Ovary (tissue), 9 donors: Measurements from ENCODE around the gene AKR1E2. TPM values are rescaled to one million over a fixed set of nuclear protein-coding genes. Genes with fewer than 3 reads are reported as not detected.

ENCODE experiments used
- DNase-seq, 5 donors: peaks; one replicate each; pipeline ENCODE4 v3.0.0-alpha.2; 2019 to 2020
- H3K27ac ChIP-seq, 2 donors: fragments of 200-600 bp; one replicate each; pipeline versions ENCODE4 v1.5.1 to v1.8.0; 2019 to 2022
- H3K27me3 ChIP-seq: fragments of 200-600 bp; one replicate; pipeline ENCODE4 v1.8.0; 2022
- H3K36me3 ChIP-seq: fragments of 200-600 bp; sonication (generic); one replicate; pipeline ENCODE4 v1.5.1; 2019
- H3K4me1 ChIP-seq: one replicate; pipeline ENCODE4 v1.8.1; 2013; ENCODE audit warnings: mild to moderate bottlenecking, moderate library complexity; ENCODE audit not compliant: insufficient read depth
- H3K4me3 ChIP-seq: fragments of 200-600 bp; sonication (generic); one replicate; pipeline ENCODE4 v1.5.1; 2017
- H3K9me3 ChIP-seq, 2 donors: fragments of 200-600 bp in 1 of 2; sonication (generic) in 1 of 2; one replicate each; pipeline versions ENCODE4 v1.5.1 to v1.8.1; 2013 to 2019; ENCODE audit warnings: mild to moderate bottlenecking in 1 of 2, moderate library complexity in 1 of 2
- EP300 ChIP-seq: sonication (generic); formaldehyde crosslinking; IDR thresholded peaks from one replicate; pipeline ENCODE4 v1.6.1; 2017; ENCODE audit warnings: antibody characterized with exemption
- POLR2A ChIP-seq: fragments of 450-650 bp; IDR thresholded peaks from one replicate; pipeline ENCODE4 v1.6.1; 2017; ENCODE audit warnings: antibody characterized with exemption, mild to moderate bottlenecking, moderate library complexity
- WGBS, 3 donors: extraction: QIAGEN DNeasy Blood & Tissue Kit in 1 of 3; methylation state at CpG; one replicate each; pipeline versions ENCODE4 v1.1.5 to v1.1.7; 2013 to 2017; 5-methylcytosine and 5-hydroxymethylcytosine counted together
- intact Hi-C, 4 donors: fragments of 100-400 bp; cut with DNase I; formaldehyde crosslinking; loops; one replicate each; pipeline versions ENCODE4 v1.11.0 to v1.15.1; 2022 to 2023
- polyA plus RNA-seq, 2 donors: library from polyadenylated mRNA; stranded (reverse); fragments of 200-250 nt in 1 of 2; fragments of 350-450 nt in 1 of 2; fragmentation: Illumina TruSeq in 1 of 2; extraction: RNeasy Lipid Tissue Mini Kit (QIAGEN cat#74804) in 1 of 2; gene quantifications; one replicate each; pipeline ENCODE4 v1.2.3, GENCODE V29; 2013 to 2014
- total RNA-seq, 7 donors: library from RNA; depleted of rRNA in 2 of 7; stranded (reverse); fragments of >200 nt in 2 of 7; fragmentation: NEBNext Ultra II Directional in 3 of 7; extraction: Animal tissue kit (Norgen Biotek cat#: 25700) in 3 of 7; gene quantifications; one replicate each; pipeline versions ENCODE4 v1.1.0 to v1.2.4, GENCODE V29; 2016 to 2023
- TF ChIP-seq, protein P1 (sequence below), 3 donors: fragments of 450-650 bp in 2 of 3; fragments of 200-600 bp in 1 of 3; IDR thresholded peaks; one replicate each; pipeline versions ENCODE4 v1.5.1 to v1.8.0; 2016 to 2022; ENCODE audit warnings: antibody characterized with exemption in 3 of 3, mild to moderate bottlenecking in 1 of 3
- donor health status: DM: no; HTN: no; CAD: no; lungs with moderate emphysema.
- donor health status: DM: no; HTN: no; CAD: no.
- donor health status: Bipolar disorder and iron deficiency.
- donor health status: DM: yes; HTN: yes; CAD: no.
- donor health status: DM: no; HTN: no; CAD: no.
- donor health status: DM: yes; HTN: yes; CAD: no.

Gene AKR1E2
- total and polyA plus RNA-seq, 9 donors = 1.3 to 8.1 (median 4.4) TPM

DNA sequence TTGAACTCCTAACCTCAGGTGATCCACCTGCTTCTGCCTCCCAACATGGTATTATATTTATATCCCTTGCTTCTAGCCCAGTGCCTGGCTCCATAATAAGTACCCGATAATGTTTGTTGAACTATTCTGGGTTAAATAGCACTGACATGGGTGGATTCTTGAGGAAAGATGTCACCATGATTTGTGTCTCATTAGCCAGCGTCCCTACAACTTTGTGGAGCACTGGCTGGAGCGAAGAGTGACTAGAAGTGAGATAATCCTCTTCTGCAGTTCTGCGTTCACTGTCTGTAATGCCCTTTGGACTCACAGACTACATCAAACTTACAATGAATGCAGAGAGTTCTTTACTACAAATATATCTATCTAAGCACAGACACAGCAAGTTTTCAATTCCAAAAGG lies 16.9 kb upstream of the AKR1E2 start:
- no peaks in the 10 kb centered on the region for H3K27me3 ChIP-seq
- DNase-seq = no peak
- no peaks in the 10 kb centered on the region for H3K36me3 ChIP-seq
- 90 to 94% (median 90%) methylated on average over 4 of the region's 4 CpGs for WGBS, 3 donors
- no peak overlapping the region for H3K27ac ChIP-seq
- H3K9me3 ChIP-seq = no peaks in the 10 kb centered on the region
- no peak overlapping the region for H3K4me3 ChIP-seq
- TF ChIP-seq, protein P1, sequence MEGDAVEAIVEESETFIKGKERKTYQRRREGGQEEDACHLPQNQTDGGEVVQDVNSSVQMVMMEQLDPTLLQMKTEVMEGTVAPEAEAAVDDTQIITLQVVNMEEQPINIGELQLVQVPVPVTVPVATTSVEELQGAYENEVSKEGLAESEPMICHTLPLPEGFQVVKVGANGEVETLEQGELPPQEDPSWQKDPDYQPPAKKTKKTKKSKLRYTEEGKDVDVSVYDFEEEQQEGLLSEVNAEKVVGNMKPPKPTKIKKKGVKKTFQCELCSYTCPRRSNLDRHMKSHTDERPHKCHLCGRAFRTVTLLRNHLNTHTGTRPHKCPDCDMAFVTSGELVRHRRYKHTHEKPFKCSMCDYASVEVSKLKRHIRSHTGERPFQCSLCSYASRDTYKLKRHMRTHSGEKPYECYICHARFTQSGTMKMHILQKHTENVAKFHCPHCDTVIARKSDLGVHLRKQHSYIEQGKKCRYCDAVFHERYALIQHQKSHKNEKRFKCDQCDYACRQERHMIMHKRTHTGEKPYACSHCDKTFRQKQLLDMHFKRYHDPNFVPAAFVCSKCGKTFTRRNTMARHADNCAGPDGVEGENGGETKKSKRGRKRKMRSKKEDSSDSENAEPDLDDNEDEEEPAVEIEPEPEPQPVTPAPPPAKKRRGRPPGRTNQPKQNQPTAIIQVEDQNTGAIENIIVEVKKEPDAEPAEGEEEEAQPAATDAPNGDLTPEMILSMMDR (IDR thresholded peaks at IDR 0.05) = no peak
- no peak for TF ChIP-seq POLR2A
- no peak for TF ChIP-seq EP300
- intact Hi-C loops = no loop called here
- H3K4me1 ChIP-seq = no peaks in the 10 kb centered on the region

DNA sequence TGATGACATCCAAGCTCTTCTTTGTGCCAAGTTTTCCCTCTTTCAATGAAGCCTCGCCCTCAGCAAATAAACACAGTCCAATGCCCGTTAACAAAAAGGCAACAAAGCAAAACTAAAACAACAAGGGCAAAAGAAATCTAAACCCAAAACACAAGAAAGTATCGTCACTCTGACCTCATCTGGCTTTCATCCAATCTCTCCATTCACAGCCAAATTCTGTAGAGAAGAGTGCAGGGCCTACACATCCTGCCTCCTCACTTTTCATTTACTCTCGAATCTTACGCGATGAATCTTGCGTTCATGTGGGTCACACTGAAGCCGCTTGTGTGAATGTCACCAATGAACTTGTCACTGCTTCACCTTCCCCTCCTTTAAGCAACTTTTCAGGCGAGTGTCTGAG lies 15.9 kb upstream of the AKR1E2 start:
- WGBS, 3 donors = 58 to 68% (median 60%) methylated on average over 9 of the region's 9 CpGs
- intact Hi-C loops = no loop called here
- TF ChIP-seq, protein P1 (IDR thresholded peaks at IDR 0.05) = no peak
- TF ChIP-seq POLR2A = no peak
- no peak for TF ChIP-seq EP300

DNA sequence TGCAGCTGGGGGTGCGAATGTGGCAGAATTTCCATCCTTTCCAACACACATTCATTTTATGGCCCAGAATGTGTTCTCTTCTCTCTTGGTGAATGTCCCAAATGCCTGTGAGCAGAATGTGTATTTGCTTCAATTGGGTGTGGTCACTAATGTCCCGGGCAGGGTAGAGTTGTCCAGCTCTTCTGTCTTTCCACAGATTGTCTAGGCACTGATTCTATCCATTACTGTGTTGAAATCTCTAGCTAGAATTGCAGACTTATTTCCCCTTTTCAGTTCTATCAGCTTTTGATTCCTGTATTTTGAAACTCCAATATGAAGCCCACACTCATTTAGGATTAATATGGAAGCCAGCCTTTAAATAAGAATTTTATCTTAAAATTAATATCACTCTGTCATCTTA lies 14.0 kb upstream of the AKR1E2 start:
- Histone ChIP-seq H3K27me3 (no peaks in the 10 kb centered on the region), H3K27ac (no peak overlapping the region), H3K4me1 (no peaks in the 10 kb centered on the region), H3K9me3 (no peaks in the 10 kb centered on the region), H3K4me3 (no peak overlapping the region), H3K36me3 (no peaks in the 10 kb centered on the region)
- TF ChIP-seq, protein P1 (IDR thresholded peaks at IDR 0.05) = no peak
- TF ChIP-seq EP300 = no peak
- no peak for TF ChIP-seq POLR2A
- intact Hi-C loops = no loop called here
- 84 to 91% (median 88%) methylated on average over 2 of the region's 2 CpGs for WGBS, 3 donors
- no peak for DNase-seq

More for the DNA sequence above, 15.9 kb upstream of the AKR1E2 start:
- Histone ChIP-seq H3K36me3 (no peaks in the 10 kb centered on the region), H3K4me3 (no peak overlapping the region), H3K27ac (no peak overlapping the region), H3K4me1 (no peaks in the 10 kb centered on the region), H3K9me3 (no peaks in the 10 kb centered on the region), H3K27me3 (no peaks in the 10 kb centered on the region)
- no peak for DNase-seq

DNA sequence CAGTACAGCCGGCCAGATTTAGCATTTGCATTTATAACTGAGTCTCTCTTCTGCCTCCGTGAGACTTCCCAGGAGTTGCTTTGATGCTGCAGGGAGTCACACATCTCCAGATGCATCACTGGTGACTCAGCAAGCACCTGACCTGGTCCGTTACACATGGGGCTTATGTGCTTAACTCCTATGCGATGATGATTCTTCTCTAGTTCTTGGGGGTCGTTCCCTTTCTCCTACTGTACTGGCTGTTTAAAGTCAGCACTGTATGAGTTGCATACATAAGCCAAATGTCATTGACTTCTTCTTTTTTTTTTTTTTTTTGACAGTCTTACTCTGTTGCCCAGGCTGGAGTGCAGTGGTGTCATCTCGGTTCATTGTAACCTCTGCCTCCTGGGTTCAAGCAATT lies 13.0 kb upstream of the AKR1E2 start:
- WGBS, 3 donors = 62 to 73% (median 69%) methylated on average over 6 of the region's 6 CpGs
- Histone ChIP-seq H3K27ac (no peak overlapping the region), H3K27me3 (no peaks in the 10 kb centered on the region), H3K36me3 (no peaks in the 10 kb centered on the region), H3K4me3 (no peak overlapping the region), H3K4me1 (no peaks in the 10 kb centered on the region), H3K9me3 (no peaks in the 10 kb centered on the region)
- no peak for TF ChIP-seq EP300
- TF ChIP-seq POLR2A = no peak
- TF ChIP-seq, protein P1 (IDR thresholded peaks at IDR 0.05) = no peak
- intact Hi-C loops = no loop called here
- no peak for DNase-seq

DNA sequence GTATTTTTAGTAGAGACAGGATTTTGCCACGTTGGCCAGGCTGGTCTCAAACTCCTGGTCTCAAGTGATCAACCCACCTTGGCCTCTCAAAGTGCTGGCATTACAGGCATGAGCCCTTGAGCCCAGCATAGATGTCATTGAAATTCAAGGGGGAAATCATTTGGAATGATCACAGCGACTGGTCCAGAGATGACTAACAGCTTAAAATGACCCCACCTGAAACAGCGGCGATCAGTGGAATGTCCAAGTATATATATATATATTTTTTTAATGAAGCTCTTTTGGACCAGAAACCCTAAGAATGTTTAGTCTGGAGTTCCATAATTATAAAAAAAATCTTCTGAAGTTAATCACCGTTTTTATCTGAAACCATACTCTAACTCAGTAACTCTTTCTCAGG lies 12.5 kb upstream of the AKR1E2 start:
- no peak for DNase-seq
- WGBS, 3 donors = 62 to 67% (median 62%) methylated on average over 5 of the region's 5 CpGs
- no peaks in the 10 kb centered on the region for H3K9me3 ChIP-seq
- no peaks in the 10 kb centered on the region for H3K4me1 ChIP-seq
- no peaks in the 10 kb centered on the region for H3K27me3 ChIP-seq
- intact Hi-C loops = no loop called here
- no peak overlapping the region for H3K27ac ChIP-seq
- H3K36me3 ChIP-seq = no peaks in the 10 kb centered on the region
- H3K4me3 ChIP-seq = no peak overlapping the region
- TF ChIP-seq EP300 = no peak
- no peak for TF ChIP-seq POLR2A
- TF ChIP-seq, protein P1 (IDR thresholded peaks at IDR 0.05) = no peak
